ENCODE results near the gene F10. TPM values are rescaled to one million over a fixed set of nuclear protein-coding genes. Genes with fewer than 3 reads are reported as not detected.

Gene F10
- total and polyA plus RNA-seq, 2 experiments from 2014 or later: 143 to 148 TPM

- no peak overlapping the region for H3K4me2 ChIP-seq
- H2AFZ ChIP-seq: no peak overlapping the region
- H4K20me1 ChIP-seq (ENCODE audit: insufficient read depth, poor library complexity, severe bottlenecking): no peaks in the 10 kb centered on the region
- no peaks in the 10 kb centered on the region for H3K79me2 ChIP-seq
- H3K4me3 ChIP-seq: no peak overlapping the region
- H3K4me1 ChIP-seq (ENCODE audit: insufficient read depth): peaks cover 5% of the 10 kb centered on the region
- H3K27ac ChIP-seq: no peak overlapping the region
- H3K36me3 ChIP-seq (replicated peaks; ENCODE audit: insufficient read depth, low read depth): no peaks in the 10 kb centered on the region
- TF ChIP-seq EZH2 (IDR thresholded peaks at IDR 0.05; ENCODE audit: borderline replicate concordance) (no peak), EZH2phosphoT487 (IDR thresholded peaks at IDR 0.05; ENCODE audit: low read depth, severe bottlenecking, unreplicated experiment) (no peak), CTCF (IDR thresholded peaks at IDR 0.05; ENCODE audit: poor library complexity) (no peak)
- H3K27me3 ChIP-seq: no peaks in the 10 kb centered on the region
- no peaks in the 10 kb centered on the region for H3K9me3 ChIP-seq (ENCODE audit: low read depth)
- DNase-seq (ENCODE audit: low spot score): no peak
- no peaks in the 10 kb centered on the region for H3K9me2 ChIP-seq (replicated peaks; ENCODE audit: insufficient read depth)
- over 99% methylated on average over 37 of the region's 52 CpGs for WGBS (ENCODE audit: low lambda C conversion rate, missing lambda C conversion rate)
Measured at GRCh38 chr13:113096745-113097305, 25.8 kb upstream of the F10 start.

DNA sequence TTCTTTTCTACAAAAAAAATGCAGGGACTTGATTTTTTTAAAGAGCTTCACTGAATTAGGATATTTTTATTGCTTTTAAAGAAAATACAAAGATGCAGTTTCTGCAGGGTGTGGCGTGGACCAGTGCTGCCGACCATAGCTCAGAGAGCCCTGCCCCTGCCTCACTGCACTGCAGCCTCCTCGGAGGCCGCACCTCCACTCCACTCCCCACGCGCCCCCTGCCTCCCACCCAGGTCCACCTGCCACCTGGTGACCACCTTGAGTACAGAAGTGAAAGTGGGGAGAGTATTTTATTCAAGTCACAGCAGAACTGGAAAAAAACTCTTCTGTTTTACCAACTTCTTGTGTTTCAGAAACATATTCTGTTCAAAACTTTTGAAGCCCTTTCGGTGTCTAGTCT, 24.9 kb upstream of the F10 start:
- no peak for TF ChIP-seq CTCF (IDR thresholded peaks at IDR 0.05; ENCODE audit: poor library complexity)
- TF ChIP-seq EZH2 (IDR thresholded peaks at IDR 0.05; ENCODE audit: borderline replicate concordance): no peak
- no peak for TF ChIP-seq EZH2phosphoT487 (IDR thresholded peaks at IDR 0.05; ENCODE audit: low read depth, severe bottlenecking, unreplicated experiment)
- Histone ChIP-seq H3K27ac (no peak overlapping the region), H3K36me3 (replicated peaks; ENCODE audit: insufficient read depth, low read depth) (no peaks in the 10 kb centered on the region), H2AFZ (no peak overlapping the region), H3K9me3 (ENCODE audit: low read depth) (no peaks in the 10 kb centered on the region), H3K9me2 (replicated peaks; ENCODE audit: insufficient read depth) (no peaks in the 10 kb centered on the region), H3K4me2 (no peak overlapping the region), H3K4me1 (ENCODE audit: insufficient read depth) (peaks cover 5% of the 10 kb centered on the region), H4K20me1 (ENCODE audit: insufficient read depth, poor library complexity, severe bottlenecking) (no peaks in the 10 kb centered on the region), H3K79me2 (no peaks in the 10 kb centered on the region), H3K4me3 (no peak overlapping the region), H3K27me3 (no peaks in the 10 kb centered on the region)
- WGBS (ENCODE audit: low lambda C conversion rate, missing lambda C conversion rate): 91% methylated on average over 7 of the region's 7 CpGs
- DNase-seq (ENCODE audit: low spot score): no peak

DNA sequence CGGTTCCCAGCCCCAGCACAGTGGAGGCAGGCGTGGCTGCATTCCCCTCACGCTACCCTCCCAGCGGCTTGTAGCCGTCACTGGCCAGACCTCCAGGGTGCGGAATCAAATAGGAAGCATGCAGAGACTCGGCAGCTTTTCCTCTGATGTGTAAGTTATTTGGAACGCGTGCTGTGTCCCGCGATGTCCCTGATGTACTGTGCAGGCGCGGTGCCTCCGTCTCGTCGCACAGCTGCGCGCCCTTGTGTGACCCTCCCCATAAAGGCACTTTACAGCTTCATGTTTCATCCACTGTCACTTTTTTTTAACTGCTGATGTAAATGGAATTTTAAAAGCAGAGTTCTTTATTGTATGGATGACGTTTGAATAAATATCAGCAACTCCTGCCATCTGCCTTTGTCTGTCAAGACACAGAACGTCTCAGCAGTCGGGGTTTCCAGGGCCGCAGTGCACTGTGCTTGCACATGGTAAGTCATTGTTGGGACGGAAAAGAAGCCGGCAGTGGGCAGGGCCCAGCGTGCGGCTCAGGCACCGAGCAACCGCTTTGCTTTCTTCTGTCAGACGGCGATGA, 24.4 kb upstream of the F10 start:
- H3K4me1 ChIP-seq (ENCODE audit: insufficient read depth): peaks cover 5% of the 10 kb centered on the region
- H3K27ac ChIP-seq: no peak overlapping the region
- no peak for DNase-seq (ENCODE audit: low spot score)
- H2AFZ ChIP-seq: no peak overlapping the region
- no peaks in the 10 kb centered on the region for H4K20me1 ChIP-seq (ENCODE audit: insufficient read depth, poor library complexity, severe bottlenecking)
- TF ChIP-seq EZH2 (IDR thresholded peaks at IDR 0.05; ENCODE audit: borderline replicate concordance) (no peak), CTCF (IDR thresholded peaks at IDR 0.05; ENCODE audit: poor library complexity) (no peak), EZH2phosphoT487 (IDR thresholded peaks at IDR 0.05; ENCODE audit: low read depth, severe bottlenecking, unreplicated experiment) (no peak)
- no peak overlapping the region for H3K4me2 ChIP-seq
- no peaks in the 10 kb centered on the region for H3K9me3 ChIP-seq (ENCODE audit: low read depth)
- H3K4me3 ChIP-seq: no peak overlapping the region
- H3K9me2 ChIP-seq (replicated peaks; ENCODE audit: insufficient read depth): no peaks in the 10 kb centered on the region
- H3K36me3 ChIP-seq (replicated peaks; ENCODE audit: insufficient read depth, low read depth): no peaks in the 10 kb centered on the region
- 76% methylated on average over 30 of the region's 30 CpGs for WGBS (ENCODE audit: low lambda C conversion rate, missing lambda C conversion rate)
- H3K79me2 ChIP-seq: no peaks in the 10 kb centered on the region
- H3K27me3 ChIP-seq: no peaks in the 10 kb centered on the region
